GM20431 (cell line): Measurements from ENCODE around the gene CAPZA1.

Experiments
- in situ Hi-C: fragments of 300-500 bp; cut with MseI, MboI; formaldehyde crosslinking; loops from one replicate; pipeline ENCODE4 v1.15.0; 2020; ENCODE audit warnings: low sequenced_read_pairs; ENCODE audit not compliant: unreplicated experiment

Gene CAPZA1

DNA sequence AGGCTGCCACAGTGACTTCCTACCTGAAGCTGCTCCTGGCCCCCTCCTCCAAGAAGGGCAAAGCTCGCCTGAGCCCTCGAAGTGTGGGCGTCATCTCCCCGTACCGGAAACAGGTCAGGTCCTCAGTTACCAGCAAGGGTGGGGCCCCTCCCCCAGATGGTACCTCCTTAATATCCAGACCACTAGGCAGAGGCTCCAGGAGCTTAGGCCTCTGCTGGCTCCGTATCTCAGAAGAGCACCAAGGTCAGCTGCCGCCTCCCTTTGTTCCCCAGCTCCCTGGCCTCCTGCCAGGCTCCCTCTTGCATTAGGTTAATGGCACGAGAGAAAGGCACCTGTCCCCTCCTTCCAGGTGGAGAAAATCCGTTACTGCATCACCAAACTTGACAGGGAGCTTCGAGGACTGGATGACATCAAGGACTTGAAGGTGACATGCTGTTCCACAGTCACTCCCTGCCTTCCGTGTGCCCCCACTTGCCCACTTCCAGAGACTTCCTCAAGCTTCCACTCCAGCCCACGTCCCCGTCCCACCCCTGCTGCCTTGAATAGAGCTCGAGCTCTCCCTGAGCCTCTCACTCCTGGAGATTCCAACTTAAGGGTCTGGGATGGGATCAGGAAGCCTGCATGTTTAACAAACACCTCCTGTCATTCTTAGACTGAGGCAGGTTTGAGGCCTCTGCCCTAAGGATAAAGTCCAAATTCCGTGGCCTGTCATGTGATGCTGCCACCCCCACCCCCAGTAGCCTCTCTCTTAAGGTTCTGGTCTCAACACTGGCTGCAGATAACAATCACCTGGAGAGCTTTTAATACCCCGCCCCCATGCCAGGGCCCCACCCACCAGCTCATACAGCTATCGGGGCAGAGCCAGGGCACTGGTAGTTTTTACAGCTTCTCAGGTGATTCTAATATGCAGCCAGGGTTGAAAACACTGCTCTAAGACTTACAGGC lies 79.0 kb downstream of the CAPZA1 start:
- in situ Hi-C loops, result no loop called here

DNA sequence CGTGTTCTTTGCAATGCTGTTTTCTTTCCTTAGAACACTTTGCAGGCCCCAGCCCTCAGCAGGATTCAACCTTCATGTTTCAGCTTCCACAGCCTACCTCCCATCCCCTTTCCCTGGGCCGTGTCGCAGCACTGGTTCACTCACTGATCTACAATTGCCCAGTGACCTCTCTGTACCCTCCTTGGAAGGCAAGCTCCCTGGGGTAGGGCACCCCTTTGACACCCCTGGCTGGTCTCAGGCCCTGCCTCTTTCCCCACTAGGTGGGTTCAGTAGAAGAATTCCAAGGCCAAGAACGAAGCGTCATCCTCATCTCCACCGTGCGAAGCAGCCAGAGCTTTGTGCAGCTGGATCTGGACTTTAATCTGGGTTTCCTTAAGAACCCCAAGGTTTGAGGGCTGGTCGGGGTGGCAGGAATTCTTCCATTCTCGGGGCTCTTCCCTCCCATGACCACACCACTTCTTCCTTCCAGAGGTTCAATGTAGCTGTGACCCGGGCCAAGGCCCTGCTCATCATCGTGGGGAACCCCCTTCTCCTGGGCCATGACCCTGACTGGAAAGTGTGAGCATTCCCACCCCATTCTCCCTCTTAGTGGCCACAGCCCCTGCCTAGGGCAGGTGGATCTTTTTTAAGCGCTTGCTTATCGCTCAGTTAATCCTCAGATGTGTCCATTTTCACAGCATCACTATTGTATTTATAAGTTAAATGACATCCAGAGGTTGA lies 80.0 kb downstream of the CAPZA1 start:
- in situ Hi-C loops, result loop anchor here (10.0 to 25.0 kb wide), 4 partner anchors 85 to 338 kb away; partner anchors contain the start of genes CAPZA1, CTTNBP2NL, ST7L and WNT2B

DNA sequence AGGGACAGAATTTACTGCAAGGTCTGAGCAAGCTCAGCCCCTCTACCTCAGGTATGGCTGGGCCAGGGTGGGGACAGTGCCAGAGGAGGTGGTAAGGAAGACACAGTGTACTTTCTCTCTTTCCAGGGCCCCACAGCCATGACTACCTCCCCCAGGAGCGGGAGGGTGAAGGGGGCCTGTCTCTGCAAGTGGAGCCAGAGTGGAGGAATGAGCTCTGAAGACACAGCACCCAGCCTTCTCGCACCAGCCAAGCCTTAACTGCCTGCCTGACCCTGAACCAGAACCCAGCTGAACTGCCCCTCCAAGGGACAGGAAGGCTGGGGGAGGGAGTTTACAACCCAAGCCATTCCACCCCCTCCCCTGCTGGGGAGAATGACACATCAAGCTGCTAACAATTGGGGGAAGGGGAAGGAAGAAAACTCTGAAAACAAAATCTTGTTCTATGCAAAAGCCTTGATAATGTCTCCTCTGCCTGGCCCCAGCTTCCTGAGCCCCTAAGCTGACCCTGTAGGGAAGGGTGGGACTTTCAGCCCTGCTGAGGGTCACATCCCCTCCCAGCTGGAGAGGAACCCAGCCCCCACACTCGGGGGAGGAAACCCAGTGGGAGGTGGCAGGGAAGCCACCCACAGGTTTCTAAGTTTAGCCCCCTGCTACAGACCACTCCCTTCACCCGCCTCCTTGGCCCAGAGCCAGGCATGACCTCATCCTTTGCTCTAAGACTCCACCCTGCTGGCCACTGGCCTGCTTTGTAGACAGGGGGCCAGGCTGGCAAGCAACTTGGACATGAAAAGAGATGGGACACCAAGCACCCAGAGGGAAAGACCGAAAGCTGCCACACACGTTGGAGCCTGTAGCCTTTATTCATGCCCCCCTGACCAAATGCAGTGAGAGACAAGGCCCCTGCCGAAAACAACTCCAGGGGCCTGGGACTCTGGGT lies 80.9 kb downstream of the CAPZA1 start:
- in situ Hi-C loops, result loop anchor here (10.0 to 25.0 kb wide), 4 partner anchors 86 to 337 kb away; partner anchors contain the start of genes CAPZA1, CTTNBP2NL, ST7L and WNT2B

DNA sequence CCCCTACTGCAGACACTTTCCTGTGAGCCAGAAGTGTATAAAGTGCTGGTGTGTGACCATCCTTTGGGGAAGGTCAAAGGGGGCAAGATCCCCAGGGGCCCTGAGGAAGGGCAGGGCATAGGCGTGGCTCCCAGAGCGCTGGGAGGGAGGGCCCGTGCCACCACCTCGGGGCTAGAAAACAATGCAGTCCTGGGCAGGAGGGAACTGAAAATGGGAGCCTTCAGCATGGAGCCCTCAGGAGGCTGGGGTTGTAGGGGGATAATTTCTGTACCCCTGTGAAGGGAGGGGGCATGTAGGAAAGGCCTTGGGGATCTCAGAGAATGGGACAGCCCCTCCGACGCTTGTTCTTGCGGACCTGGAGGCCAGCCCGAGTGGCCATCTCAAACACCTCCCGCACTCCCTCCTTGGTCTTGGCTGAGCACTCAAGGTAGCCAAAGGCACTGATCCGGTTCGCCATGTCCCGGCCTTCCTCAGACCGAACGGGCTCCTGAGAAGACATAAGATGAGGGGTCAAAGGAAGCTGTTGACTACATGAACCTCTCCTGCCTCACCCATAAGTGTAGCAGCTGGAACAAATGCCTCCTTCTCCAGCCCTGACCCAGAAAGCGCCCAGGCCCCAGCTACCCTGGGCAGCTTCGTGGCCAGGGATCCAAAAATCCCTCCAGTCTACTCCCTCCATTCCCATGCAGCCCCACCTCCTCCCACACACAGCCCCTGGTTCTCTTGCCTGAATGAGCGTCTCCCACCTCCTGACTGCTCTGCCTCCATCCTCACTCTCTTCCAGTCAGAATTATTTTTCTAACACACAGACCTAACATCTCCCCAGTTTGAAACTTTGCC lies 81.8 kb downstream of the CAPZA1 start:
- in situ Hi-C loops, result loop anchor here (10.0 to 25.0 kb wide), 4 partner anchors 87 to 336 kb away; partner anchors contain the start of genes CAPZA1, CTTNBP2NL, ST7L and WNT2B

DNA sequence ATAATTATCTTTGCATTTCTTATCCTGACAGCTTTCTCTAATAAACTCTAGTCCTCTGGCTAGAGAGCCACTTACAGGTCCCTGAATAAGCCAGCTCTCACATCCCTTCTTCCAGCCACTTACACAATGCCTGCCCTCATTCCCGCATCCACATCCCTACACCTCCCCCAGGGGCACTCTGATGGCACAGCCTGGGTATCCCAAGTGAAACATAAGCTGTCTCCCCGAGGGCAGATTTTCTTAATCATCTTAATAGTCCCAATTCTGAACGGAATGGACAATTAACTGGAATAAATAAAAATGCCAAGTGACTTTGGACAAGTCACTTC lies 82.4 kb downstream of the CAPZA1 start:
- in situ Hi-C loops, result loop anchor here (10.0 to 25.0 kb wide), 4 partner anchors 87 to 335 kb away; partner anchors contain the start of genes CAPZA1, CTTNBP2NL, ST7L and WNT2B

DNA sequence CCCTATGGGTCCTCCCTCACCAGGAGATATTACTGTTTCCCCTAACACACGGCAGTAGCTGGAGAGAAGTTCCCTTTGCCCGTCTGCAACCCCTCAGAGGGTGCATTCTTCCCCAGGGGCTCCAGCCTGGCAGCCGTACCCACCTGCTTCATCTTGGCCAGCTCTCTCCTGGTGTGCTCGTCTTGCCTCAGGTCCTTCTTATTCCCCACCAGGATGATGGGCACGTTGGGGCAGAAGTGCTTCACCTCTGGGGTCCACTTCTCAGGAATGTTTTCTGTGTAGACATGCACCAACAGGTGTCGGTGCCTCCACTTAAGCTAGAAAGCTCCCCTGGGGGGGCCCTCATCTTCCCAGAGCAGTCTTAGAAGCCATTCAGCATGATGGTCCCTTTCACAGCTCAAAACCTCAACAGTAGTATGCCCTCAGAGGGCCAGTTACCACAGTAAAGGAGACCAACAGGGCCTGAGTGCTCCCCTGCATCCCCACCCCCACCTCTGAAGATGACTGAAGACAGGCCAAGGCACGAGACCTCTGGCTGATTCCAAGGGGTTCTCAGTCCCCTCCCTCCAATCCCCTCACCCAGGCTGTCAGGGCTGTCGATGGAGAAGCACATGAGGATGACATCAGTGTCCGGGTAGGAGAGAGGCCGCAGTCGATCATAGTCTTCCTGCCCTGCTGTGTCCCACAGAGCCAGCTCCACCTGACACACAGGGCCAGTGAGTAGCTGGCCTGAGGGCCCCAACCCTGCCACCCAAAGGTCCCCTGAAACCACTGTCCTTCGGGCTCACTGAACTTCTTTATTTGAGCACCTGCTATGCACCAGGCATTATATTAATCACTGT lies 83.0 kb downstream of the CAPZA1 start:
- in situ Hi-C loops, result loop anchor here (10.0 to 25.0 kb wide), 4 partner anchors 88 to 335 kb away; partner anchors contain the start of genes CAPZA1, CTTNBP2NL, ST7L and WNT2B

DNA sequence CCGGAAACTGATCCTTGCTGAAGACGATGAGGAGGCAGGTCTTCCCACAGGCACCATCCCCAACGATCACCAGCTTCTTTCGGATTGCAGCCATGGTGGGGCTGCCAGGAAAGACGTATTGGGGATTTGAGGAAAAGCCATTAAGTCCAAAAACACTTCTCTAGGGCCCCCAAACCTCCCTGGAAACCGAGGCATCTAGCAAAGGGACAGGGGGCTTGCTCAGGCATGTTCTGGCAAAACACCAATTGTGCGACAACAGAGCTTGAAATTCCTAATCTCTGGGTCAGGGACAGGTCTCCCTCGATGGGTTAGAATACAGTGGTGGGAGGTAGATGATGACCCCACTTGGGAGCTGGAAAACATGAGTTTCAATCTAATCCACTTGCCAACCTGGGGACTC lies 84.1 kb downstream of the CAPZA1 start:
- in situ Hi-C loops, result loop anchor here (10.0 to 25.0 kb wide), 4 partner anchors 89 to 334 kb away; partner anchors contain the start of genes CAPZA1, CTTNBP2NL, ST7L and WNT2B

DNA sequence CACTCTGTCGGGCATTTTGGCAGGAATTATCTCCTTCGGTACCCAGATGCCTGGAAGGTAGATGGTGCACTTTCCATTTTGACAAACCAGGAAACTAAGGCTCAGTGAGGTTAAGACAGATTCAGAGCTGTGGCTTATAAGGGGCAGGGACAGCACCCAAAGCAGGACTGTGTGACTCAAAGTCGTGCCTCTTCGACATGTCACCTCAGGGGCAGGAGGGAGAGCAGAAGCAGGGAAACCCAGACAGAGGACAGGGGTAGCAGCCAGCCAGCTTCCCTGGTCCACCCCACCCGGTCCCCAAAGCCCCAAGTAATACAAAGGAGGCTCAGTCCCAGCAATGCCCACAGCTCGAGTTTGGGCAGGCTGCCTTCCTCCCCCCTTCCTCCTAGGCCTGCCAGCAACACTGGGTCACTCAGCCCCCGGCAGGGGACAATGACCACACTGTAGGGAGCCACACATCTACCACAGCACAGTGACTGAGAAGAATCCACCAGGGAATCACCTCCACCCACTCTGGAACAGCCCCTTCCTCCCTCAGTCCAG lies 84.8 kb downstream of the CAPZA1 start:
- in situ Hi-C loops, result loop anchor here (10.0 to 25.0 kb wide), 4 partner anchors 90 to 333 kb away; partner anchors contain the start of genes CAPZA1, CTTNBP2NL, ST7L and WNT2B

DNA sequence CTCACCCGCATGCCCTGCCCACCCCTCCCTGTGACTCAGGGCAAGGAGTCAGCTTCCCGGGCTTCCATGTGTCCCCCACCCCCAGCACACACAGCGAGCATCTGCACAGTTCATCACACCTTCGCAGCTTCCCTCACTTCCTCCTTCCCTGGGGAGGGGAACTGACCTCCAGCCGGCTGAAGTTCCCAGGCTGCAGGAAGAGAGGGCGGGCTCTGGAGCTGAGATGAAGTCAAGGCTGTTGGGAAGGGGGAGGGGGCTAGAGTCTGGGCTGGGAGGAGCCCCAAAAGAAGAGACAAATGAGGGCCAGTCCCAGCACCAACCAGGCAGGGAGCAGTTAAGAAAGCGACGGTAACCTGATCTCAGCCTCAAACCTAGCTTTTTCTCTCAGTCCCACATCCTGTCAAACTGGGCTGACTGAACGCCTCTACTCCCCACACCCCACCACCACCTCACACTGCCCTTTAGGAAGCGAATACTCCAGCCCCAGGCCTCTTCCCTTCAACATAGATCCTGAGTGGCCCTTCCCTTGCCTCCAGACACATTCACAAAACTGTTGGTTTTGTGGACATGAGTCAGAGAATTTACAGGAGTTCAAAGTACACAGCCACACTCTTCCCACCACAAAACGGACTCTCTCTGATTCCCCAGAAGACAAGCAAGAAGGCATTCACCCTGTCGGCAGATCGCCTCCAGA lies 85.4 kb downstream of the CAPZA1 start:
- in situ Hi-C loops, result loop anchor here (10.0 to 25.0 kb wide), 4 partner anchors 90 to 332 kb away; partner anchors contain the start of genes CAPZA1, CTTNBP2NL, ST7L and WNT2B

DNA sequence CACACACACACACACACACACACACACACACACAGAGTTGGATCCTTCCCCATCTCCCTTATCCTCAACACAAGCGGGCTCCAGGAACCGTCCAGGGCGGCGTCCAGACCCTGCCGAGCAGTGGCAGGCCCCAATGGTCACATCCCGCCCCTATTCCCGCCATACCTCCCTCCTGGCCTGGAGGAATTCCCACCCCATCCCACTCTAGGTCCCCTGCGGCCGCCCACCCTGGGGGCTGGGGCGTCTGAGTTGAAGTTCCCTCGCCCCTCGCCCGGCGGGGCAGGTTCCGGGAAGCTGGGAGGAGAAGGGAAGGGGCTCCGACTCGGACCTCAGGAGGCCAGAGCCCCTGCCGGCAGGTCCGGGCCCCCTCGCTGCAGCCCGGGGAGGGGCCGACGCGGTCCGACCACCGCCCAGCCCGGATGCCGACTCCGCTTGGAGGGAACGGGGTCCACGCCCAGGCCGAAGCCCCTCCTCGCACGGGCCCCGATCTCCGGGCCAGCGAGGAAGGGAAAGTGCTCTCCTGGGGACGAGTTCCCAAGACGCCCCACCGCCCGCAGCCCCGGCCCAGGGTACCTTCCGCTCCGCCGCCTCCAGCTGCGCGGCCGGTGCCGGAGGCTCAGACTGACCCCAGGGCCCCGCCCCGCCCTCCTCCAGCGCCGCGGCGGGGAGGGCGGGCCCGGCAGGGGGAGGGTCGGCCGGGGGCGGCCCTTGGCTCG lies 87.0 kb downstream of the CAPZA1 start, which contains the start of gene RHOC:
Gene RHOC (minus strand): TSS at position 623 of the 716 bp plus-strand sequence. CDS start 3,328 bp downstream, outside the sequence.
- in situ Hi-C loops, result loop anchor here (10.0 to 25.0 kb wide), 4 partner anchors 92 to 331 kb away; partner anchors contain the start of genes CAPZA1, CTTNBP2NL, ST7L and WNT2B

DNA sequence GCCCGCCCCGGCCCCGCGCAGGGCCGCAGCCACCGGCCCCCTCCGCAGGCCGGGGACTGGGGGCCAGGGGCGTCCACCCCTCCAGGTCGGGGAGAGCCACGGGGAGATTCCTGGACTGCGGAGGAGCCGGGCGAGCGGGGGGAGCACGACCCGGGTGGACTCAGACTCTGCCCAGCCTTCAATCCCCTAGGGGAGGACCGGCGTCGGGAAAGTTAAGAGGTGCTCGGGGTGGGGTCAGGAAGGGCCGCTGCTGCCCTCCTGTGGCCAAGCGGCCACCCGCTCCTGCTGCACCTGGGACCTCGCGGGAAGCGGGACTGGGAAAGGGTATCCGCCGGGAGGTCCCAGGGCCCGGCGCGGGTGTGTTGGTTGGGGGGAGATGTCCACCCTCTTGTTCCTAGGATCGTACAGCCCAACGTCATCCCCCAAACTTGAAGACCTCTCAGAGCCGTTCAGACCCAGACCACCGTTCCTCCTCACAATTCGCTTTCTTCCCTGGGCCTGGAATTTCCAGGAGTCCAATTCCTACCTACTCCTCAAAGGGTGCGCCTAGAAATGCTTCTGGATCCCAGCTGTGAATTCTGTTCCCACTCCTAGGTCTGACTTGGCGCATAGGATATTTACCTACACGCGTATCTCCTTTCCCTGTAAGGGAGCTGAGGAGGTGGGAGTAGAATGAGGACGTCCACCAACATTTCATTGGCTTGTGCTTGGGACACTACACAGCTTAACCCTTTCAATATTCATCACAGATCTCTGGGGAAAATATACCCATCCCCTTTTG lies 87.8 kb downstream of the CAPZA1 start:
- in situ Hi-C loops, result loop anchor here (10.0 to 25.0 kb wide), 4 partner anchors 93 to 330 kb away; partner anchors contain the start of genes CAPZA1, CTTNBP2NL, ST7L and WNT2B

DNA sequence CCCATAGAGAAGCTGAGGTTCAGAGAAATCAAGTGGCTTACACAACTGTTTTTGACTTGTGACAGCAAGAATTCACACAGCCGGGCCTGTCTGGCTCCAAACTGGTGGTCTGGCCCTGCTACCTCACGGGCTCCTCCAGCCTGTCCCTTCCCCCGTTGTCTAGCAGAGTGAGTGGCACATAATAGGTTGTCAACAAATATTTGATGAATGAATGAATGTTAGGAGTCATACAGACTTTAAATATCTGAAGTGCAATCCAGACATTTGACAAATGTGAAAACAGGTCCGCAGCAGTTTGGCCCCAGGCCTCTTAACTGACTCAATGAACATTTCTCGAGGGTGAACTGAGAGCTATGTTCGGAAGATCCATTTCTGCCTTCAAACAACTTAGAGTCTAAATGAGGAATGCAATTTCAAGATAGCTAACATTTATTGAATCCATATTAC lies 88.4 kb downstream of the CAPZA1 start:
- in situ Hi-C loops, result loop anchor here (10.0 to 25.0 kb wide), 4 partner anchors 93 to 329 kb away; partner anchors contain the start of genes CAPZA1, CTTNBP2NL, ST7L and WNT2B

DNA sequence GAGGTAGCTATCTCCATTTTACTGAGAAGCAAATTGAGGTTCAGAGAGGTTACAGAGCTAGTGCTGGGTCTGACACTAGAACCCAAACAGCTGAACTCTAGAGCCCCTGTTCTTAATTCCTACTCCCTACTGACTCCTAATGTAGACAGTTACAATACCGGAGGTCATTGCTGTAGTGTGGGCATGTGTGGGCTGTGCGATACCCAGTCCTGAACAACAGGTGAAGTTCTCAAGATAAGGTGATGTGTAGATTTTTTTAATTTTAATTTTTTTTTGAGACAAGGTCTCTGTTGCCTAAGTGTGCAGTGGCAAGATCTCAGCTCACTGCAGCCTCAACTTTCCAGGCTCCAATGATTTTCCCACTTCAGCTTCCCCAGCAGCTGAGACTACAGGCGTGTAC lies 88.9 kb downstream of the CAPZA1 start:
- in situ Hi-C loops, result loop anchor here (10.0 to 25.0 kb wide), 4 partner anchors 94 to 329 kb away; partner anchors contain the start of genes CAPZA1, CTTNBP2NL, ST7L and WNT2B

DNA sequence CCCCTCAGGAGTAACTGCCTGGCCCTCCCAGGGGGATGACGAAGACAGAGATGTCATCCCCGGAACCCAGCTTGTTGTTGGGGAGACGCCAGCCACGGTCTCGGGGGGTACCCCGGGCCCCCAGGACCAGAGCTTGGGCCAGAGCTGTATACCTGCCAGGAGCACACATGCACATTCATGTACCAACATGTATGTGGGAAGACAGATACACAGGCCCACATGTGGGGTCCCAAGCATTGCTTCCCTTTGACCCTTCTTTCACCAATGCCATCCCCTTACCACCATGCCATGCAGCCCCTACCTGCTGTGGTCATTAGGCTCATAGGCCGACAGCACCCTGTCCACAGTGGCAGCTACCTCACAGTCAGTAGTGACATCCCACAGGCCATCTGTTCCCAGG lies 90.5 kb downstream of the CAPZA1 start:
- in situ Hi-C loops, result loop anchor here (25.0 kb wide), 3 partner anchors 198 to 327 kb away; partner anchors contain the start of genes CTTNBP2NL and WNT2B
